WERI-Rb-1 (cell line): Measurements from ENCODE around the gene COL27A1.

Experiments
- DNase-seq: peaks from one replicate; pipeline ENCODE4 v3.0.0-alpha.2; 2020
- H3K27ac ChIP-seq: fragments of 250-450 bp; sonication (Bioruptor Pico); 2 replicates; pipeline ENCODE4 v1.5.1; 2020; ENCODE audit warnings: mild to moderate bottlenecking, moderate library complexity
- H3K27me3 ChIP-seq: fragments of 250-450 bp; sonication (Bioruptor Pico); 2 replicates; pipeline ENCODE4 v1.5.1; 2021; ENCODE audit warnings: mild to moderate bottlenecking, low read depth, moderate library complexity; ENCODE audit not compliant: insufficient read depth, severe bottlenecking
- H3K36me3 ChIP-seq: fragments of 250-450 bp; sonication (Bioruptor Pico); 2 replicates; pipeline ENCODE4 v1.5.1; 2020; ENCODE audit warnings: mild to moderate bottlenecking, moderate library complexity
- H3K4me3 ChIP-seq: 2 replicates; pipeline ENCODE4 v1.5.1; 2011; ENCODE audit warnings: low read depth, mild to moderate bottlenecking, control low read depth, low read length
- H3K9me3 ChIP-seq: fragments of 250-450 bp; sonication (Bioruptor Pico); 2 replicates; pipeline ENCODE4 v1.5.1; 2021; ENCODE audit warnings: mild to moderate bottlenecking, moderate library complexity; ENCODE audit not compliant: severe bottlenecking
- TF ChIP-seq, protein P1 (sequence below): IDR thresholded peaks from 2 replicates; pipeline ENCODE4 v1.5.1; 2011; ENCODE audit warnings: low read depth, mild to moderate bottlenecking, control low read depth, inconsistent platforms, low read length

Gene COL27A1

DNA sequence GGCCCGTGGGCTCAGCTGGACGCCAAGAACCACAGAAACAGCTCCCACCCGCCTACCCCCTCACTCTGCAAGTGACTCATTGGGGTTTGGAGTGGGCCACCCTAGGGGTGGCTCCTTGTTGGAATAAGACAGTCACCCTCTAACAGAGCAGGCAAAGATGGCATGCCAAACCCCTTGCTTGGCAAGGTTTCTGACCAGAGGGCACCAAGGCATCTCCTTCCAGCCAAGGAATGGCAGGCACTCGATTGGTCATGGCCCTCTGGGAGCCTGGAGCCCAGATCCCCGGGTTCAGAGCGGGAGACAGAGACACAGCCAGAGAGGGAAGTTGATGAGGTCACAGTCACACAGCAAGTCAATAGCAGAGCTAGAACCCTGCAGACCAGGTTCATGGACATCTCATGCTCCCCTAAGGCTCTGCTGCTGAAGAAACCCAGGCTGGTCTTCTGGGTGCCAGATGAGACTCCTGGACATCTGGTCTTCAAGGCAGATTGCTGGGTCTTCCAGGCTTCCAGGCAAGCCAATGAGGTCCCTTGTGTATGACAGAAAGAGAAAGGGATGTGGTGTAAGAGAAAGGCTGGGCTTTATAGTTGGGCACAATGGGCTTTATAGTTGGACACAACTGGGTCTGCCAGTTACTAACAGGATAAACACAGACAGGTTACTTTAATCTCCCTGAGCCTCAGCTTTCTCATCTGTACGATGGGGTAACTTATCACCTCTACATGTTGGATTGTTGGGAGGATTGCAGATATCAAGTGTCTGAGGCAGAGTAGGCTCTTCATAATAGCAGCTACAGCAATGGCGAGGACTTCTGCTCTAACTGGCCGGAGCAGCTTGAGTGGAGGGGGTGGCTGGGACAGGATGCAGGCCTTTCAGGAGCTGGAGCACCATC, 33.0 kb upstream of the COL27A1 start:
- DNase-seq = no peak
- Histone ChIP-seq H3K4me3 (no peak overlapping the region), H3K27ac (peak overlapping the region; percentile 74), H3K27me3 (no peaks in the 10 kb centered on the region), H3K9me3 (peaks cover 4% of the 10 kb centered on the region), H3K36me3 (no peaks in the 10 kb centered on the region)
- TF ChIP-seq, protein P1, sequence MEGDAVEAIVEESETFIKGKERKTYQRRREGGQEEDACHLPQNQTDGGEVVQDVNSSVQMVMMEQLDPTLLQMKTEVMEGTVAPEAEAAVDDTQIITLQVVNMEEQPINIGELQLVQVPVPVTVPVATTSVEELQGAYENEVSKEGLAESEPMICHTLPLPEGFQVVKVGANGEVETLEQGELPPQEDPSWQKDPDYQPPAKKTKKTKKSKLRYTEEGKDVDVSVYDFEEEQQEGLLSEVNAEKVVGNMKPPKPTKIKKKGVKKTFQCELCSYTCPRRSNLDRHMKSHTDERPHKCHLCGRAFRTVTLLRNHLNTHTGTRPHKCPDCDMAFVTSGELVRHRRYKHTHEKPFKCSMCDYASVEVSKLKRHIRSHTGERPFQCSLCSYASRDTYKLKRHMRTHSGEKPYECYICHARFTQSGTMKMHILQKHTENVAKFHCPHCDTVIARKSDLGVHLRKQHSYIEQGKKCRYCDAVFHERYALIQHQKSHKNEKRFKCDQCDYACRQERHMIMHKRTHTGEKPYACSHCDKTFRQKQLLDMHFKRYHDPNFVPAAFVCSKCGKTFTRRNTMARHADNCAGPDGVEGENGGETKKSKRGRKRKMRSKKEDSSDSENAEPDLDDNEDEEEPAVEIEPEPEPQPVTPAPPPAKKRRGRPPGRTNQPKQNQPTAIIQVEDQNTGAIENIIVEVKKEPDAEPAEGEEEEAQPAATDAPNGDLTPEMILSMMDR = no peak

- Histone ChIP-seq H3K9me3 (peaks cover 11% of the 10 kb centered on the region), H3K27me3 (no peaks in the 10 kb centered on the region), H3K4me3 (no peak overlapping the region), H3K36me3 (no peaks in the 10 kb centered on the region), H3K27ac (no peak overlapping the region)
- TF ChIP-seq, protein P1 = no peak
- no peak for DNase-seq
Observed at GRCh38 chr9:114123031-114123977, 32.0 kb upstream of the COL27A1 start.

DNA sequence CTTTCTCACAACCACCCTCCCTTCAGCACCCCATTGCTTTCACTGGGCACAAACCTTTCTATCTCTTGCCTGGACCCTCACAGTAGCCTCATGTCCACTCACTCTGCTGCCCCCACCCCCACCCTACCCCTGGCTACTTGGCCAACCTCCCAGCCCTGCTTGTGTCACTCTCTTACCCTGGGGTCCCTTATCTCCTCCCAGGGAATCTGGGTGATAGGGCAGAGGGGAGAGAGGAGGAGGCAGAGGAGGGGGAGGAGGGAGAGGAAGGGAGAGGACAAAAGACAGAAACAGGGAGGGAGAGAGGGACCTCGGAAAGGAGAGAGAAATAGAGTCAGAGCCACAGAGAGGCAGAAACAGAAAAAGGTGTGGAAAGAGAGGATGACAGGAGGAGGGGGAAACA, 31.2 kb upstream of the COL27A1 start:
- H3K9me3 ChIP-seq = peaks cover 11% of the 10 kb centered on the region
- H3K4me3 ChIP-seq = no peak overlapping the region
- no peaks in the 10 kb centered on the region for H3K27me3 ChIP-seq
- TF ChIP-seq, protein P1 = no peak
- no peak overlapping the region for H3K27ac ChIP-seq
- DNase-seq = no peak
- no peaks in the 10 kb centered on the region for H3K36me3 ChIP-seq

DNA sequence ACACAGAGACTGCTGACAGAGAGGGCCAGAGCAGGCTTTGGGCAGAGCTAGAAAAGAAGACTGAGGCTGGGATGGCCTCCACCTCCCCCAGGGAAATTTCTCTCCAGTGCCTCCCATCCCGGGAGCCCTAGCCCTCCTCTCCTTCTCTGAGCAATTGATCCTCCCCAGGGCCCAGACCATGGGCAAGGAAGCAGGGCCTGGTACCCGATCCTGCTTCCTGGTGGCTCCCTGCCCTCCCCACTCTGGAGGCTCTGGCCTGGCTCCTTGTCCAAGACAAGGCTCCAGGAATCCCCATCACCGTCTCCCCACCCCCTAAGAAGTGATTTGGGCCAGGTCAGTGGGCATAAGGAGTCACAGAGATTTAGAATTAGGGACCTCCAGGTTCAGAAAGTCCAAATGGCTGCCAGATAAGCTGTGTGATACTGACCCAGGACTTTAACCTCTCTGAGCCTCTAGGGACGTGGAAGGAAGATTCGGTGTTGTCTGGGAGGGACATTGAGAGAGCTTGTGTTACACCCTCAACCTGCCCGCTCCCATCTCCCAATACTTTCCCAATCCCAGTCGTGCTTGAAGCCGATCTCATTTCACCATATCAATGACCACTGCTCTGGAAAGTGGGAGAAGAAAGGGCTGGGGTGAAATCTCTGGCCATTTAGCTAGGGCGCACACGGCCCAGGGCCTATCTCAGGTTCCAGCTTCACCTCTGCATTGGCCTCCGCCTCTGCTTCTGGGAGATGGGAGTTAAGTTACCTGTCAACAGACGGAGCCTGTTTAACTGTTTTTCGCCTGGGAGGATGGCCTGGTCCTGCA, 30.5 kb upstream of the COL27A1 start:
- Histone ChIP-seq H3K27ac (no peak overlapping the region), H3K36me3 (no peaks in the 10 kb centered on the region), H3K9me3 (peaks cover 11% of the 10 kb centered on the region), H3K27me3 (no peaks in the 10 kb centered on the region), H3K4me3 (no peak overlapping the region)
- no peak for DNase-seq
- TF ChIP-seq, protein P1 = no peak

GRCh38 chr9:114125476-114126013, 29.8 kb upstream of the COL27A1 start:
- no peaks in the 10 kb centered on the region for H3K27me3 ChIP-seq
- no peak overlapping the region for H3K4me3 ChIP-seq
- no peak overlapping the region for H3K27ac ChIP-seq
- TF ChIP-seq, protein P1 = no peak
- no peak for DNase-seq
- peaks cover 11% of the 10 kb centered on the region for H3K9me3 ChIP-seq
- H3K36me3 ChIP-seq = no peaks in the 10 kb centered on the region
